Measurements from ENCODE around the gene NADSYN1.

DNA sequence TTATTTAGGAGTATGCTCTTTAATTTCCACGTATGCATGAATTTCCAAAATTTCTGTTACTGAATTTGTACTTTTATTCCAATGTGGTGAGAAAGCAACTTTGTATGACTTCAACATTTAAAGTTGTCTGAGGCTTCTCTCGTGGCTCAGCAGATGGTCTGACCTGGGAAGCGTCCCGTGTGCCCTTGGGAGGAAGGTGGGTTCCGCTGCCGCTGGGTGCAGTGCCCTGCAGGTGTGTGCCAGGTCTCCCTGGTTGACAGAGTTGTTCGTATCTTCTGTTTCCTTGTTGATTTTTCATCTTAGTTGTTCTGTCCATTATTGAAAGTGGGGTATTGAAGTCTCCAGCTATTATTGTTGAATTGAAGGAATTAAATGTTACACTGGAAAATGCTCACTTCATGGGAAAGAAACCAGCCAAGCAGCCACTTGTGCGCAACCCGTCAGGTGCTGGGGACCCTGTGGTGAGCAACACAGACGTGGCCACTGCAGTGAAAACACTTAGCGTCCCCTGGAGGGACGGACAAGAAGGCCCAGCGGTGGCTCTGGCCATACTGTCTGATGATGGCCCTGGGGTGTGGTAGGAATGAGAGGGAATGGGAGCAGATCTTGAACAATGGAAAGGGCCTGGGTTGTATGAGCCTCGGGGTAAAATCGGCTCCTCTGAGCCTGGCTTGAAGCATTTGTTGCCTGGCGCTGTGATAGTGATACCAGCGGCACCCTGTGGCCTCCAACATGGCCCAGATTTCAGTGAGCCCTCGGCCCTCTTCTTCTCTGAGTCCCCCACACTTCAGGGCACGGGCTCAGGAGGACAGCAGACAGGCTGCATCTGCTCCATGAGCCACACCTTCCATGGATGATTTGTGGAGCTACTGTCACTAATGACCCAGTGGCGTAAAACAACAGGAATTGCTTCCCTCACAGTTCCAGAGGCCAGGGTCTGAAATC lies 42.6 kb downstream of the NADSYN1 start:
- TF ChIP-seq HDAC6 (IDR thresholded peaks at IDR 0.05; ENCODE audit: low read depth, low read length) (no peak), MZF1 (CRISPR knock-in tag; IDR thresholded peaks at IDR 0.05; ENCODE audit: borderline replicate concordance) (no peak), HDAC2 (CRISPR knock-in tag; IDR thresholded peaks at IDR 0.05) (no peak)
- TF ChIP-seq, protein P1, sequence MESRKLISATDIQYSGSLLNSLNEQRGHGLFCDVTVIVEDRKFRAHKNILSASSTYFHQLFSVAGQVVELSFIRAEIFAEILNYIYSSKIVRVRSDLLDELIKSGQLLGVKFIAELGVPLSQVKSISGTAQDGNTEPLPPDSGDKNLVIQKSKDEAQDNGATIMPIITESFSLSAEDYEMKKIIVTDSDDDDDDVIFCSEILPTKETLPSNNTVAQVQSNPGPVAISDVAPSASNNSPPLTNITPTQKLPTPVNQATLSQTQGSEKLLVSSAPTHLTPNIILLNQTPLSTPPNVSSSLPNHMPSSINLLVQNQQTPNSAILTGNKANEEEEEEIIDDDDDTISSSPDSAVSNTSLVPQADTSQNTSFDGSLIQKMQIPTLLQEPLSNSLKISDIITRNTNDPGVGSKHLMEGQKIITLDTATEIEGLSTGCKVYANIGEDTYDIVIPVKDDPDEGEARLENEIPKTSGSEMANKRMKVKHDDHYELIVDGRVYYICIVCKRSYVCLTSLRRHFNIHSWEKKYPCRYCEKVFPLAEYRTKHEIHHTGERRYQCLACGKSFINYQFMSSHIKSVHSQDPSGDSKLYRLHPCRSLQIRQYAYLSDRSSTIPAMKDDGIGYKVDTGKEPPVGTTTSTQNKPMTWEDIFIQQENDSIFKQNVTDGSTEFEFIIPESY (CRISPR knock-in tag; IDR thresholded peaks at IDR 0.05) = no peak
